Inflammatory macrophage (primary cell): ENCODE measurements around the gene TFB1M.

Experiments used
- DNase-seq, 2 donors: peaks; one replicate each; pipeline ENCODE4 v3.0.0-alpha.2; 2020 to 2022

Gene TFB1M

DNA sequence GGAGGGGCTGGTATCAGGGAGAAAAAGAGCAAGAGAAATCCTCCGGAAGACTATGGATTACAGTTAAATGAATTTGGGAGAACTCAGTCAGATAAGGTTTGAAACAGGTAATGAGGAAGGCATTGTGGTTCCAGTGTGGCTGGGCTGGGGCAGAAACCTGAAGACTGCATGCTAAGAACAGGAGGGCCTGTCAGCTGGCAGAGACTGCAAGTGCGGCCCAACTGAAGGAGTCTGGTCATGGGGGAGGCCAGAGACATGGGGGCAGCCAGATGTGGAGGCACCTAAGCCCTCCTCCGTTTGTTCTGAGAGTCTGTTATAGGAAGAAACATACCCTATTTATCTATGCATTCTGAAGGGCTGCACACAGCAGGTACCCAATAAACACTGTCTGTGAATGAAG is 16.6 kb downstream of the TFB1M start:
- DNase-seq, result no peak

DNA sequence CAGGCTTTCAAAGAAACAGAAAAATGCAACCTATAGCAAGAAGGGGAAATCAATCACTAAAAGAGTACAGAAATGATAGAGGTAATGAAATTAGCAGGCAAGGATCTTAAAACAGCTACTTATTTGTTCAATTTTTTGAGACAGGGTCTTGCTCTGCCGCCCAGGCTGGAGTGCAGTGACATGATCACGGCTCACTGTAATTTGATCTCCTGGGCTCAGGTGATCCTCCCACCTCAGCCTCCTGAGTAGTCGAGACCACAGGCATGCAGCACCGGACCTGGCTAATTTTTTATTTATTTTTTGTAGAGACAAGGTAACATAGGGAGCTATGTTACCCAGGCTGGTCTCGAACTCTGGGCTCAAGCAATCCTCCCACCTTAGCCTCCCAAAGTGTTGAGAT is 21.6 kb downstream of the TFB1M start:
- no peak for DNase-seq

DNA sequence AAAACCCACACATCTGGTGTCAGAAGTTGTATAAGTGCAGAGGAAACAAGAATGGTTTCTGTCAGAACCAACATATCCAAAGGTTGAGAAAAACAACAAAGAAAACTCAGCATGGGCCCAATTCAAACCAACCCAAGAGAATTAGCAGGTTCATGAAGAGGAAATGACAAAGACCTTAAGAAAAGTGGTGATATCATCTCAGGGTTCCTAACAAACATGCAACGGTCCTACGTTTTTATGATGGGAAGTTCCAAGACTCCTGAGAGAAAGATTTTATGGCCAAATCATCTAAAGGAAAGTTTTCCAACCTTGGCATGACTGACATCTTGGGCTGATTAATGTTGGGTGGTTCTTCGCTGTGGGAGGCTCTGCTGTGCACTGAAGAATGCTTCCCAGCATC is 23.0 kb downstream of the TFB1M start:
- DNase-seq, result no peak

DNA sequence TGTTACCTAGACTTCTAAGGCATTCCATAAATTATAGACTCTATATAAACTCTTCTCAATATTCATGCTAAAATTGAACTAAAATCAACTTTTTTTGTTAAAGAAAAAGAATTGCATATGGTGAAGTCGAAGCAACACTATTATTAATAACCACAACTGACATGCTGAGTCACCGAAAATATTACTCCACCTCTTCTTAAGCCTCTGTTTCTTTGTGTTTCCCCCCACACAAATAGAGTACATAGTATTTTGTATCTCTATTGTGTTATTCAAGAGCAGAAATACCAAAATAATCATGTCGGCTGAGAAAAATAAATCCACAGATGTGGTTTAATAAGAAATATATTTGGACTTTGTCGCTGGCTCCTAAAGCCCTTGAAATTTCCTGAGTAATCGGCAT is 23.8 kb downstream of the TFB1M start:
- DNase-seq, result no peak

DNA sequence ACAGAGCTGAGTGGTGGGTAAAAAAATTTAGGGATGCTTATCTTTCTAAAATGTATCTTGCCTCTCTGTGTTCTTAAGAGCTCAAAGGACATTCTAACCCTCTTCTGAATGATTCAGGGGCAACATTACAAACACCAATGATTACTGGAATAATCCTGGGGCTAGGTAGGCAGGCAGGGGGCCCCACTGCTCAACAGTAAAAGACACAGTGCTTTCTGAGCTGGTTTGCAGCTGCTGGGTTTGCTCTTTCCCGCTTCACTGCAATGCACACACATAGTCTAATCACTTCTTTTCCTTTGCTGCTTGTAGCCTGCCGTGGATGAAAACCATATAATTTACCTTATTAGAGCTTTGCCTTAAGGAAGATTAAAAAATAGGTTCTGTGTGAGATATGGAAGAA is 26.5 kb downstream of the TFB1M start:
- no peak for DNase-seq

DNA sequence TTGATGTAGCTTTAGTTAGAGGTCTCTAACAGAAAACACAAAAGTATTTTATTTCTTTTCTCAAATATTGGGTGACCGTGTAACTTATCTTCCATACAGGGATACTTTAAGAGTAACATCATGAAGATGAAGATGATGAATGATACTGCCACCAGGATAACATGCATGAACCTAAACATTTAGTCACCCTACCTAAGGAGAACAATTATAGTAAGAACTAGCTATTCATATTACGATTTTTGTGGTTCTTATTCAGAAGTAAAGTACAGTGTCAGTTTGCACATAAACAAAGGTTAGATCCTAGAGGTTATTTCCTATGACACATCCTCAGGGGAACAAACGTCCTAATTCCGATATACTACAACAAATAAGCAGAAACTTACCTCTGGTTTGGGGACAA is 29.5 kb downstream of the TFB1M start:
- DNase-seq, result no peak

DNA sequence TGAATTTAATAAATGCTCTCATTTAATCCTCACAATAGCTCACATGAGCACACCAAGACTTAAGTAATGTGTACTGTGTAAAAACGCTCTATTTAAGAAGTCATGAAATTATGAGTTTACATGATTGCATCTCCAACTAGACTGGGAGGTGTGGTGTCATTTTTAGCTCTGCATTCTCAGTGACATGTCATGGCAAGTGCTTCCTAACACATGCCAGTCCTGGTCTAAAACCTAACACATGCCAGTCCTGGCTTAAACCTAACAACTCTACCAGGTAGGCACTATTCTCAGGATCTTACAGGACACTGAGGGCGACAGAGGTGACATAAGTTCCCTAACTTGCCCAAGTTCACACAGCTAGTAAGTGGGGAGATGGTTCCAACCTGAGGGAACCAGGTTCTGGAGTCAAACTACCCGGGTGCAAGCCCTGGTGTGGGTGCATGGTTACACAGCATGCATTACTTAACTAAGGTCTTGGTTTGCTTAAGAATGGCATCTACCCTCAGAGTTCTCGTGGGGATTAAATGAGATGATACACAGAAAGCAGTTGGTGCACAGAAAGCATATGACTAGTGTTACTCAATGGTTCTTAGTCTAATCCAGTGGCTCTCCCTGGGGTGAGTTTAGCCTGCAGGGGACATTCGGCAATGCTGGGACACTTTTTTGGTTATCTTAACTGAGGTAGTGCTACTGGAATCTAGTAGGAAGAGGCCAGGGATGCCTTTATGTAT is 35.8 kb downstream of the TFB1M start:
- no peak for DNase-seq

DNA sequence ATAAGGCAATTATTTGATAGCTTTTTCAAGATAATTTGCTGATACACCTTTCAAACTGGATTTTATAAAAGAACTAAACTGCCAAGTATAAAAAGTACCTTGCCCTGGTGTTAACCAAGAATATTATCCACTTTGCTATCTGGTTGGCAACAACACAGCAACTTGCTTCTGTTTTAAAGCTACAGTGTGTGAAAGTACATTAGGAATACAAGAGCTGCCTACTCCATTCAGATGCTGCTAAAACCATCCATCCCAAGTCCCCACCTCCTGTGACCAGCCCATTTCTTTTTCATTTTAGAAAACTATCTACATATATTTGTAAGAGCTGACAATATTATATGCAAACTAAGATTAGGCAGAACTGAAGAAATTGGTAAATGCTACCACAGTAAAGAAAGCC is 37.6 kb downstream of the TFB1M start:
- DNase-seq, result no peak

DNA sequence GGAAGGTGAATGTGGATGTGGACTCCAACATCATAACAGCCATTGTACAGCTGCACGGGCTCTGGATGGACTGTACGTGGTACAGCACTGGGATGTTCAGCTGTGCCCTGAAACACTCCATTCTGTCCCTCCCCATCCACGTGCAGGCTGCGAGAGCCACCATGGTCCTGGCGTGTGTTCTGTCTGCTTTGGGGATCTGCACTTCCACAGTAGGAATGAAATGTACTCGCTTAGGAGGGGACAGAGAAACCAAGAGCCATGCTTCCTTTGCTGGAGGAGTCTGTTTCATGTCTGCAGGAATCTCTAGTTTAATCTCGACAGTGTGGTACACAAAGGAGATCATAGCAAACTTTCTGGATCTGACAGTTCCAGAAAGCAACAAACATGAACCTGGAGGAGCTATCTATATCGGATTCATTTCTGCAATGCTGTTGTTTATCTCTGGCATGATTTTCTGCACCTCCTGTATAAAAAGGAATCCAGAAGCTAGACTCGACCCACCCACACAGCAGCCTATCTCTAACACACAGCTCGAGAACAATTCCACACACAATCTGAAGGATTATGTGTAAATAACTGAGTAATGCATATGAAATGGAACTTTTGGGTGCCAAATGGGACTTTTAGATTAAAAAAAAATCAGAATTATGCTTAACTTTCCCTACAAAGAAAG is 38.3 kb downstream of the TFB1M start:
- no peak for DNase-seq

DNA sequence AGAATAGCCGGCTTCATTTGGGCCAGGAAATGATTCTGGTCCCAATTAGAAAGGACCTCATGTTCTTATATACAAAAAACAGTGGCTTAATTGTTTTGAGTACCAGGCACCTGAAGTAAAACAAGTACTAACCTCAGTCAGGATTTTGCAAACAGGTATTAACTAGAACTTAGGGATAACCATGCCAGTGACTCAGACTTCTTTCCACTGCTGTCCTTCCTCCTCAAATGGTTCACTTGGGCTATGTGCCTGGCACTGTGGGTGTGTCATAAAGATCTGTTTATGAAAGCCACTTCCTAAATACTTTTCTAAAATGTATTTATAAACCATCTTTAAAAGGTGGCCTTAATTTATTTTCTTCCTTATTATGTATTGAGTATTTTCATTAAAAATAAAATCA is 39.8 kb downstream of the TFB1M start:
- no peak for DNase-seq

DNA sequence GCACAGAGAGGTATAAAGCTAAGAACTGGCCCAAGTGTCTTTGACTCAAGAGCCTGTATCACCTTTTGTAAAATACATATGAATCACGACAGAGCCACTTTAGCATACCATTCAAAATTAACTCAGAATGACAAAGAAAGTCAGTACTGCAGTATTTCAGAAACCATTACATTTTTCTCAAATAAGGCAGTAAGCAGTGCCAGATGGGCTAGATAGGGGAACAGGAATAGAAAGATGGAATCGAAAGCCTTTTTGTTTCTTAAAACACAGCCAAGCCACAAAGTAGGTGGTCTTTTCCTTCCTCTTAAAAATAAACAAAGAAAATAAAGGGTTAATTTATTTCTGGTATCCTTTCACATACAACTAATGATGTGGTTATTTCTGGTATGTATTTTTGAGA is 40.2 kb downstream of the TFB1M start:
- no peak for DNase-seq

DNA sequence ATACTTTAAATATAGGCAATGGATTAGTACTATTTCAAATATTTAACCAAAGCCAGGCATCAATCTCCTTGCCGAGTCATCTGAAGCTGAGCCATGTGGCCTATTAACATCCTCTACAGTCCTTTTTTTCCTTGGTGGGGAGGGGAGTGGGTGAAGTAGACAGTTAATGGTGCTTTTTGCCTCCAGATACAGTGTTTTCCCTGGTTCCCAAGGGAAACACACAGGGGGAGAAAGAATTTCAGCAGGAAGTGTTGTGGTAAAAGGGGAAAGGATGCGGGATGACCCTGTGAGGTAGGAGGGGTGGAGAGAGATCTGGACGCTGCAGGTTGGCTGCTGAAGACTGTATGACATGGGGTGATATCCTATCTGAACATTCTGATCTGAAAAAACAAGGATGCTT is 40.9 kb downstream of the TFB1M start:
- DNase-seq, result no peak

DNA sequence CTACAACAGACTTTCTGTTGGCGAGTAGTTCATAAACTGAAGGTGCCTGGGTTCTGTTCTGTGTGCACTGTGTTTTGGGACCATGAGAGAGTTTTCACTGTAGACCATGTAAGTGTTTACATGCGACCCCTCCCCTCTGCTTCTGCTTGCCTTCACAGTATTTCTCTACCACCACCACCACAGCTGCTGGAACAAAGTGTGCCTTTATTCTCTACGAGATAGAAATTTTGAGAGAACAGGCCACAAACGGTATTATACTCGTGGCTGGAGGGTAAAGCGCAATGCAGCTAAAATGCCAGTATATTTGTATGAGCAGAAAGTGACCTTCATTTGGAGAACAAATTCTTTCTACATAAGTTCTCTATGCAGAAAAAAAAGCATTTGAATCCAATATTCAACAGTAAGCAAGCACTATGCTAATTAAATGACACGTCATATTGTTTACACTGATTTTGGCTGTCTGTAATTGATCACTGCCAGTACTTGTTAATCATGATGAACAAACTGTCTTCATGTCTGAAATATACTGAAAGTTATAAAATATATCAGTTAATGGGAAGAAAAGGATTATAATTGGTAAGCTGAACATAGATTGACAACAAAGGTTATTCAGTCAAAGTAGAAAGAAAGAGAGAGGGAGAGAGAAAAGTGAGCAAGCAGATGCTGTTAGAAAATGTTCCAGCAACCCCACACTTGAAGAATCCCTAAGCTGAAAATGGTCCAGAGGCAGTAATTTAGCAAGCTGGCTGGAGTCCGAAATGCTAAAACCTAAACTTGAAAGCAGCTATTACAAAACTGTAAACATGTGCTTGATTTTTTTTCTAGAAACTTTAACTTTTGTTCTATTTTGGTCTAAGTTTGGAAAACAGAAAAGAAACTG is 41.7 kb downstream of the TFB1M start:
- no peak for DNase-seq

DNA sequence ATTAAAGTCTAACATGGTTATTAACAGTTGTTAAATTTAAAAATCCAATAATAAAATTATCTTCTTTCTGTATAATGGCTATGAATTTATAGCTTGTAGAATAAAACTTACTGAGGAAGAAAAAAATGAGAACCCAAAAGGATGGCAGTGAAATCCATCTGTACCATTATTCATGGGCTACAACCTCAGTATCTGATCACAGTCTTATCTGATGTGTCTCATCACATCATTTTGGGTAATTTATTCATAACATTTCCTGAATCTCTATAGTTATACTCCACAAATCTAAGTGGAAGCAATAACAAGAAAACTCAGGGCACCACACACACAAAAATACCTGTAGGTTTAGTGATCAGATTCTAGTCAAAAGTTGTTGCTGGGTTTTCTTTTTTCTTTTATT is 43.1 kb downstream of the TFB1M start:
- DNase-seq, result no peak

DNA sequence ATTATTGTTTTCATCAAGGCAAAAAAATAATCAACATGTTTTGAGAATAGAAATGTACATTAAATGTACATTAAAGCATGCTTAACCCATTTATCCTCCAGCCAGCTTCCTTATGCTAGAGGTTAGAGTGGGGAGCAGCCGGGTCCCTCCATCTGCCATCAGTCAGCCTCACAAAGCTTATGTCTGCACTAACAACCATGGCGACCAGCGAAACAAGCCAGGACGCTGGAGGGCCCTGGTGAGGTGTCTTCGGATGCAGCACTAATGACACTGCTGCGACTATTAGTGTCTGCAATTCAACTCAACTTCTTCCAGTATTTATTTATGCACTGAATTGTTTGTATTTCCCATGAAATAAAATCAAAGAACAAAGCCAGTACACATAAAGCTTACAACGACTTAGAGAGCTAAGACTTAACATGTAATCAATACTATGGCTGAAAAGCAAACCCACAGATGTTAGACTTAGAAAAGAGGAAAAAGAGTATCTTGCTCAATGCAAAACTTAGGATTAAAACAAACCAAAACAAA is 43.7 kb downstream of the TFB1M start:
- no peak for DNase-seq

DNA sequence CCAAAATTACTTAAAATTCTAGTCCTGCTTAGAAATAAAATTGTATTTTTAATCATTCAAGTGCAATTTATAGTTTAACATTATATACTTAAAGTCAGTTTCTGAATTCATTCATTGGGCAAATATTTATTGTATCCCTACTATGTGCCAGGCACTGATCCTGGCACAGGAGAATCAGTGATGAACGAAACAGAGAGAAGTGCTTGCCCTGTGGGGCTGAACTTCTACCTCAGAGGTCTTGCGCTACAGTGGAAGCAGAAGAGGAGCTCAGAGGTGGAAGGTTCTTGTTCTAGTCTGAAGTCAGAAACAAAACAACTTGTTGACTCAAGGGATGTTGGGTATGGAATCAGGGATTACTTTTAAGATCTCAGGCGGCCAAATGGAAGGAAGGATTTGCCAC is 44.5 kb downstream of the TFB1M start:
- DNase-seq, result no peak

DNA sequence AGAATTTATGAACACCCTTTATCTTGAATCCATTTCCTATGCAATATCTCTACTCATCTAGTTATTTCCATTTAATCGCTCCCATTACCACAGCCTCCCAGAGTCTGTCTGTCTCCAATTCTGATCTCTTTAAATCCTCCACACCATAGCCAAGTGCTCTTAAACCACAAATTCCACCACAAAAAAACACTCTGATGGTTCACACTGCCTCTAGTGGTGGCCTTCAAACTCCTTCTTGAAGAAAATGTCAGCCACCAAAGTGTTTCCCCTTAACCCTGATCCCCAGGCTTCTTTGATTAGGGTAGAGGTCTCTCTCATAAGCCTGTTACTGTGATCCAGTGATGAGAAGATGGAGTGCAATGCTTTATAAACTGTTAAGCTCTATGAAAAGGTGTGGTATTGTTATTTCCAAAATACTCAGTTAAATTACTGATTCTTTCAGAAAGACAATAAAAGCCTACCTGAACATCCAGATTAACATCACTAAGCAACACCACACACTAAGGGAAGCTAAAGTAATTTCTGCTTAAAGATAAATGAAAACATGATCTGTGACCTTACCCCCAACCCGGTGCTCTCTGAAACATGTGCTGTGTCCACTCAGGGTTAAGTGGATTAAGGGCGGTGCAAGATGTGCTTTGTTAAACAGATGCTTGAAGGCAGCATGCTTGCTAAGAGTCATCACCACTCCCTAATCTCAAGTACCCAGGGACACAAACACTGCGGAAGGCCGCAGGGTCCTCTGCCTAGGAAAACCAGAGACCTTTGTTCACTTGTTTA is 46.0 kb downstream of the TFB1M start:
- peak; percentile 26 for DNase-seq

DNA sequence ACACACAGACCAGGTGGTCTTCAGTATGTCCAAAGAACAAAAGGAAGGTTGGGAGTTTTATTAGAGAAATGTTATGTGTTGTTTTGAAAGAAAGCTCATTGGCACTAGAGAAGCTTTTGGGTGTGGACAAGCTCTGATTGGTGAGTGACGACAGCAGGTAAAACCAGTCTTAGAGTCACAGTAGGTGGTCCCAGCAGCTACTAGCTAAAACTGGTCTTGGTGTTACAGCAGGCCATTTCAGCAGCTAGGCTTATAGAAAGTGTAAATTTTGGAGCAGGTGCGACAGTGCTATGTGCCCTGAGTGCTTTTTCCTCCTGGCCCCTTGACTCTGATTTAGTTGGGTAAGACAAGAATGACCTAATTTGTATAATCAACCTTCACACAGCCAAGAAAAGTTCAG is 46.9 kb downstream of the TFB1M start:
- DNase-seq, result no peak

DNA sequence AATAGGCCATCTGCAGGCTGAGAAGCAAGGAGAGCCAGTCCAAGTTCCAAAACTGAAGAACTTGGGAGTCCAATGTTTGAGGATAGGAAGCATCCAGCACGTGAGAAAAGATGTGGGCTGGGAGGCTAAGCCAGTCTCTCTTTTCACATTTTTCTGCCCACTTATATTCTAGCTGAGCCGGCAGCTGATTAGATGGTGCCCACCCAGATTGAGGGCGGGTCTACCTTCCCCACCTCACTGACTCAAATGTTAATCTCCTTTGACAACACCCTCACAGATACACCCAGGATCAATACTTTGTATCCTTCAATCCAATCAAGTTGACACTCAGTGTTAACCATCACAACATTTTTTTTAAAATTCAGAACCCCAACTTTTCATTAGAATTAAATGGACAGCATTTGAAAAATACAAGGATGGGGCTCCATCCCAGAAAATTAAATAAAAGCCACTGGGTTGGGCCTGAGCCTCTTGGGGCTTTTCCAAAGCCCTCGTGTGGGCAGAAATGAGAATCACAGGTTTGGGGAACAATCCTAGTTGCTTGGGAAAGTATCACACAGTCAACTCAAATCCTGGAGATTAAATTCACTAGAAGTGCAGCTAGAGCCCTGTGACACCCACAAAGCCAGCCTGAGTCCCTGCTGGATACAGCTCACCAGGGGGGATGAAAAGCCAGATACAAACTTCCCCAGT is 48.3 kb downstream of the TFB1M start:
- DNase-seq, result no peak

DNA sequence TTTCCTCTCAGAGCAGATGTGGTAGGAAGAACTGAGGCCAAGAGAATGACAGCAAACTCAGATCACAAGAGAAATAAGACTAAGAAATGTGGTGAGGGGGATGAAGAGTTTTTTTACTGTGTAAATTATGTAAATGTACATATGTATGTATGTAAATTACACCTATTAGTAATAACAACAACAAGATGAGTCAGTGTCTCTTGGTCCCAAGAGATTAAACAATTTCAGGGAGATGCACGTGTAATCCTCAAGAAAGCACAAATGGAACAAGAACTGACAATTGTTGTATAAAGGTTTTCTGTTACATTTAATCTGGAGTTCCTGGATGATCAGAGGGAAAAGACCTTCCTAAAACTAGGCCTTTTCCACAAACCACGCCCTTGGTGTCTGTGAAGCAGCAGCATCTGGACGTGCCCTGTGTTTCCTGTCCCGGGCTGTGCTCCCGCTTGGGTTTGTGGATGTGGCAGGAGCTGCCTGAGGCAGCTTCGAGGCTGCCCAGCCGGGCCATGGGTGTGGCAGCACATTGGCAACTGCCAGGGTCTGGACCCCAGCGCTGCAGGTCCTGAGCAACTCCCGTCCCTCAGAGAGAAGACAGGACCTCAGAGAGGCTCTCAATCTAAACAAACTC is 49.5 kb downstream of the TFB1M start:
- DNase-seq, result no peak

DNA sequence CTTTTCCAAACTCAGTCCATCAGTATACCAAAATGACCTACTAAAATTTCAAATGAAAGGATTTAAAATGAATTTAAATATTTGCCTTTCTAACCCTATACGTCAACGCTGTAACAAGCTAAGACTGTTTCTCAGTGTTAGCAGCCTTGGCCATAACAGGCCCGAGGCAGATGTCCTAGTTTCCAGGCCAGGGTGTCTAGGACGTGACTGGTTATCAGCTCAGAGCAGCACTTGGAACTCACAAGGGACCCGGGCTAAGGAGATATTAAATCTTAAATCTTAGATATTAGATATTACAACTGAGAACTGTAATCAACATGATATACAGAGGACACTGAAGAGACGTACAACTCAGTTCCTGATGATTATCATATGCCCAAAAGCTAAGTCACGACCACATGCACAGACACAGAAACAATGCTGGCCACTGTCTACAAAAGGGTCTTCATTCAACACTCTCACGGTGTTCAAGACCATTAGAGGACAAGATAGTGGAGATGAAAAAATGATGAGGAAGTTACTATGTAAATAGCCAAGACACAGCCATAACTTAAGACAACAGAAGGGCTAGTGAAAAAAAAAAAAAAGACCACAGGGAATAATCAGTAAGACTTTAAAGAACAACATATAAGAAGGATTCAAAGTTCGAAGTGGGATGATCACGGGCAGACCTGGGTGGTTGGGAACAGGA is 50.8 kb downstream of the TFB1M start, which contains the start of gene CLDN20:
TSS of gene CLDN20 (plus strand) at position 641 of the 691 bp plus-strand sequence. CDS start 11,707 bp downstream, outside the sequence.
- DNase-seq, result no peak
